ENCODE measurements around the gene MOGAT1. TPM values are rescaled to one million over a fixed set of nuclear protein-coding genes. Genes with fewer than 3 reads are reported as not detected.

MOGAT1 gene
- total and polyA plus RNA-seq, 4 donors, result 0.30 to 5.5 (median 5.1) TPM; not detected in 1

GRCh38 chr2:222734703-222735014 lies 63.2 kb downstream of the MOGAT1 start:
- 98% methylated on average over 1 of the region's 1 CpG for WGBS
- no peaks in the 10 kb centered on the region for H3K36me3 ChIP-seq (ENCODE audit: control insufficient read depth in 4 of 4, insufficient read depth in 3 of 4, low read depth in 1 of 4, low read length in 3 of 4)
- no peaks in the 10 kb centered on the region for H3K27me3 ChIP-seq (ENCODE audit: control insufficient read depth in 4 of 4, insufficient read depth in 4 of 4, low read length in 3 of 4)
- TF ChIP-seq RAD21 (IDR thresholded peaks at IDR 0.05) (no peak), YY1 (IDR thresholded peaks at IDR 0.05) (no peak), TAF1 (conservative IDR thresholded peaks at IDR 0.05) (no peak), GABPA (IDR thresholded peaks at IDR 0.05 in 1 of 2, conservative IDR thresholded peaks at IDR 0.05 in 1 of 2) (no peak), EGR1 (IDR thresholded peaks at IDR 0.05; ENCODE audit: low read depth in 2 of 2) (no peak), HNF4G (IDR thresholded peaks at IDR 0.05) (no peak), JUND (IDR thresholded peaks at IDR 0.05) (no peak)
- no peaks in the 10 kb centered on the region for H3K4me1 ChIP-seq (ENCODE audit: control insufficient read depth in 4 of 4, insufficient read depth in 4 of 4, low read length in 3 of 4)
- H3K9ac ChIP-seq (ENCODE audit: low read depth in 1 of 2, low read length in 2 of 2), result no peak overlapping the region
- no peak for DNase-seq (ENCODE audit: low spot score)
- no peak overlapping the region for H3K27ac ChIP-seq (ENCODE audit: low read depth in 1 of 2, low read length in 2 of 2)
- no peak overlapping the region for H3K4me3 ChIP-seq (ENCODE audit: low read depth in 1 of 3, low read length in 3 of 3)
- no peaks in the 10 kb centered on the region for H3K9me3 ChIP-seq (ENCODE audit: control insufficient read depth in 4 of 4, low read length in 3 of 4)

GRCh38 chr2:222736301-222736700 lies 64.8 kb downstream of the MOGAT1 start:
- Histone ChIP-seq H3K36me3 (ENCODE audit: control insufficient read depth in 4 of 4, insufficient read depth in 3 of 4, low read depth in 1 of 4, low read length in 3 of 4) (no peaks in the 10 kb centered on the region), H3K4me3 (ENCODE audit: low read depth in 1 of 3, low read length in 3 of 3) (no peak overlapping the region), H3K27ac (ENCODE audit: low read depth in 1 of 2, low read length in 2 of 2) (no peak overlapping the region), H3K4me1 (ENCODE audit: control insufficient read depth in 4 of 4, insufficient read depth in 4 of 4, low read length in 3 of 4) (peaks cover 0 to 3% (median 0%) of the 10 kb centered on the region in 4 donors), H3K27me3 (ENCODE audit: control insufficient read depth in 4 of 4, insufficient read depth in 4 of 4, low read length in 3 of 4) (no peaks in the 10 kb centered on the region), H3K9me3 (ENCODE audit: control insufficient read depth in 4 of 4, low read length in 3 of 4) (no peaks in the 10 kb centered on the region), H3K9ac (ENCODE audit: low read depth in 1 of 2, low read length in 2 of 2) (no peak overlapping the region)
- 71% methylated on average over 2 of the region's 2 CpGs for WGBS
- TF ChIP-seq EGR1 (IDR thresholded peaks at IDR 0.05; ENCODE audit: low read depth in 2 of 2) (no peak), TAF1 (conservative IDR thresholded peaks at IDR 0.05) (no peak), RXRA (IDR thresholded peaks at IDR 0.05) (peak in 1 of 2 donors; percentile 37), FOXA1 (IDR thresholded peaks at IDR 0.05) (no peak), JUND (IDR thresholded peaks at IDR 0.05) (no peak), MAX (IDR thresholded peaks at IDR 0.05) (no peak), REST (IDR thresholded peaks at IDR 0.05) (no peak), RAD21 (IDR thresholded peaks at IDR 0.05) (no peak), YY1 (IDR thresholded peaks at IDR 0.05) (no peak)
- no peak for DNase-seq (ENCODE audit: low spot score)

GRCh38 chr2:222736924-222737323 lies 65.5 kb downstream of the MOGAT1 start:
- WGBS, result 88% methylated on average over 6 of the region's 6 CpGs
- Histone ChIP-seq H3K4me3 (ENCODE audit: low read depth in 1 of 3, low read length in 3 of 3) (no peak overlapping the region), H3K27ac (ENCODE audit: low read depth in 1 of 2, low read length in 2 of 2) (no peak overlapping the region), H3K9me3 (ENCODE audit: control insufficient read depth in 4 of 4, low read length in 3 of 4) (no peaks in the 10 kb centered on the region), H3K4me1 (ENCODE audit: control insufficient read depth in 4 of 4, insufficient read depth in 4 of 4, low read length in 3 of 4) (peaks cover 0 to 3% (median 0%) of the 10 kb centered on the region in 4 donors), H3K27me3 (ENCODE audit: control insufficient read depth in 4 of 4, insufficient read depth in 4 of 4, low read length in 3 of 4) (no peaks in the 10 kb centered on the region), H3K9ac (ENCODE audit: low read depth in 1 of 2, low read length in 2 of 2) (no peak overlapping the region), H3K36me3 (ENCODE audit: control insufficient read depth in 4 of 4, insufficient read depth in 3 of 4, low read depth in 1 of 4, low read length in 3 of 4) (no peaks in the 10 kb centered on the region)
- no peak for DNase-seq (ENCODE audit: low spot score)
- no peak for TF ChIP-seq YY1 (IDR thresholded peaks at IDR 0.05)
- no peak for TF ChIP-seq RAD21 (IDR thresholded peaks at IDR 0.05)
- TF ChIP-seq REST (IDR thresholded peaks at IDR 0.05), result no peak
- TF ChIP-seq ZBTB33 (IDR thresholded peaks at IDR 0.05), result no peak

All from liver (tissue), 9 donors.